Testis (tissue), 3 donors: ENCODE results near the gene HDAC9. TPM values are rescaled to one million over a fixed set of nuclear protein-coding genes. Genes with fewer than 3 reads are reported as not detected.

ENCODE experiments used
- DNase-seq: peaks from one replicate; pipeline ENCODE4 v3.0.0-alpha.2; 2019
- H3K27ac ChIP-seq, 2 donors: fragments of 200-600 bp; sonication (generic); one replicate each; pipeline ENCODE4 v1.5.1; 2019
- H3K27me3 ChIP-seq: fragments of 200-600 bp; sonication (generic); one replicate; pipeline ENCODE4 v1.5.1; 2019
- H3K36me3 ChIP-seq: fragments of 200-600 bp; sonication (generic); one replicate; pipeline ENCODE4 v1.5.1; 2017; ENCODE audit warnings: low read depth; ENCODE audit errors: missing control alignments
- H3K4me1 ChIP-seq: fragments of 200-600 bp; sonication (generic); one replicate; pipeline ENCODE4 v1.5.1; 2019
- H3K4me3 ChIP-seq, 2 donors: fragments of 200-600 bp; sonication (generic); one replicate each; pipeline ENCODE4 v1.5.1; 2017 to 2019
- H3K9me3 ChIP-seq: fragments of 200-600 bp; sonication (generic); one replicate; pipeline ENCODE4 v1.5.1; 2017
- CTCF ChIP-seq, 3 experiments: fragments of 450-650 bp in 2 of 3; fragments of 200-600 bp in 1 of 3; sonication (generic) in 1 of 3; IDR thresholded peaks; one replicate each; pipeline ENCODE4 v1.5.1; 2016 to 2019; ENCODE audit warnings: antibody characterized with exemption in 3 of 3, mild to moderate bottlenecking in 2 of 3, moderate library complexity in 1 of 3
- POLR2A ChIP-seq: fragments of 450-650 bp; IDR thresholded peaks from one replicate; pipeline ENCODE4 v1.6.1; 2017; ENCODE audit warnings: antibody characterized with exemption, mild to moderate bottlenecking, moderate library complexity
- WGBS, 2 donors: methylation state at CpG; one replicate each; pipeline ENCODE4 v1.1.5; 2018; 5-methylcytosine and 5-hydroxymethylcytosine counted together
- intact Hi-C: fragments of 100-400 bp; cut with DNase I; formaldehyde crosslinking; loops from one replicate; pipeline ENCODE4 v1.15.1; 2023; ENCODE audit warnings: low total_unique reads
- polyA plus RNA-seq: library from polyadenylated mRNA; stranded (reverse); fragments of 350-450 nt; fragmentation: Illumina TruSeq; extraction: RNeasy Lipid Tissue Mini Kit (QIAGEN cat#74804); gene quantifications from one replicate; pipeline ENCODE4 v1.2.3, GENCODE V29; 2014; ENCODE audit warnings: low read depth, low replicate concordance; ENCODE audit not compliant: insufficient read depth
- total RNA-seq, 2 donors: library from RNA; depleted of rRNA; stranded (reverse); fragments of >200 nt; gene quantifications; one replicate each; pipeline ENCODE4 v1.2.3, GENCODE V29; 2016

The HDAC9 gene
- total and polyA plus RNA-seq, 3 donors from 2014 or later: 30.6 to 35.5 (median 35.4) TPM

GRCh38 chr7:18777314-18777713 lies 281.8 kb downstream of the HDAC9 start:
- Histone ChIP-seq H3K27ac (no peak overlapping the region), H3K36me3 (no peaks in the 10 kb centered on the region), H3K27me3 (no peaks in the 10 kb centered on the region), H3K4me1 (no peaks in the 10 kb centered on the region), H3K4me3 (no peak overlapping the region), H3K9me3 (no peaks in the 10 kb centered on the region)
- 93 to 99% methylated on average over 2 of the region's 2 CpGs for WGBS, 2 donors
- intact Hi-C loops: no loop called here
- TF ChIP-seq POLR2A: no peak
- TF ChIP-seq CTCF (IDR thresholded peaks at IDR 0.05): no peak
- DNase-seq: no peak

- 63 to 82% methylated on average over 3 of the region's 3 CpGs for WGBS, 2 donors
- Histone ChIP-seq H3K27ac (no peak overlapping the region), H3K27me3 (no peaks in the 10 kb centered on the region), H3K9me3 (no peaks in the 10 kb centered on the region), H3K36me3 (no peaks in the 10 kb centered on the region), H3K4me3 (no peak overlapping the region), H3K4me1 (no peaks in the 10 kb centered on the region)
- intact Hi-C loops: no loop called here
- TF ChIP-seq POLR2A (no peak), CTCF (IDR thresholded peaks at IDR 0.05) (no peak)
- no peak for DNase-seq
These were observed 283.0 kb downstream of the HDAC9 start for GRCh38 chr7:18778594-18778993.

- no peak for DNase-seq
- TF ChIP-seq POLR2A: no peak
- TF ChIP-seq CTCF (IDR thresholded peaks at IDR 0.05): no peak
- no peaks in the 10 kb centered on the region for H3K9me3 ChIP-seq
- no peaks in the 10 kb centered on the region for H3K27me3 ChIP-seq
- H3K27ac ChIP-seq: no peak overlapping the region
- intact Hi-C loops: no loop called here
- no peaks in the 10 kb centered on the region for H3K4me1 ChIP-seq
- no peak overlapping the region for H3K4me3 ChIP-seq
- H3K36me3 ChIP-seq: no peaks in the 10 kb centered on the region
These were observed 284.7 kb downstream of the HDAC9 start for GRCh38 chr7:18780266-18780665.

- WGBS, 2 donors: 92% methylated on average over 3 of the region's 3 CpGs
- TF ChIP-seq POLR2A: no peak
- TF ChIP-seq CTCF (IDR thresholded peaks at IDR 0.05): no peak
These were observed 285.4 kb downstream of the HDAC9 start for GRCh38 chr7:18780938-18781337.

GRCh38 chr7:18786196-18786727 lies 290.7 kb downstream of the HDAC9 start:
- H3K36me3 ChIP-seq: no peaks in the 10 kb centered on the region
- WGBS, 2 donors: 90 to 96% methylated on average over 4 to 5 of the region's 5 CpGs
- DNase-seq: no peak
- no peaks in the 10 kb centered on the region for H3K9me3 ChIP-seq
- H3K27me3 ChIP-seq: no peaks in the 10 kb centered on the region
- no peak overlapping the region for H3K27ac ChIP-seq
- no peak overlapping the region for H3K4me3 ChIP-seq
- no peaks in the 10 kb centered on the region for H3K4me1 ChIP-seq
- intact Hi-C loops: no loop called here
- no peak for TF ChIP-seq CTCF (IDR thresholded peaks at IDR 0.05)
- TF ChIP-seq POLR2A: no peak

More at GRCh38 chr7:18780938-18781337, 285.4 kb downstream of the HDAC9 start:
- Histone ChIP-seq H3K4me3 (no peak overlapping the region), H3K36me3 (no peaks in the 10 kb centered on the region), H3K27me3 (no peaks in the 10 kb centered on the region), H3K9me3 (no peaks in the 10 kb centered on the region), H3K27ac (no peak overlapping the region), H3K4me1 (no peaks in the 10 kb centered on the region)
- DNase-seq: no peak
- intact Hi-C loops: no loop called here
